Endothelial cell of umbilical vein (primary cell): Measurements from ENCODE around the gene TRIM27. TPM values are rescaled to one million over a fixed set of nuclear protein-coding genes. Genes with fewer than 3 reads are reported as not detected.

Experiments
- BruUV-seq: library from RNA; stranded (reverse); fragments of 400-500 nt; replicated peaks from 2 replicates; lab custom pipeline; 2021; lab: Mats Ljungman, UMichigan
- CTCF ChIA-PET: fragments of 300-600, 350-600 bp; sonication (Branson Sonifier 250); formaldehyde crosslinking; loops from one replicate; lab custom pipeline; 2021; ENCODE audit warnings: antibody characterized with exemption, inconsistent platforms; lab: Charles Lee
- POLR2A ChIA-PET: fragments of 300-600, 350-600 bp; sonication (Branson Sonifier 250); formaldehyde crosslinking; loops from one replicate; lab custom pipeline; 2021; ENCODE audit warnings: antibody characterized with exemption, inconsistent platforms; lab: Charles Lee
- DNase-seq: peaks from one replicate; pipeline ENCODE4 v3.0.0-alpha.2; 2011; ENCODE audit warnings: low read depth, low spot score
- FAIRE-seq: peaks from 2 replicates; lab custom pipeline; 2011; peaks lifted over from hg19 to GRCh38; lab: Jason Lieb, UNC
- H2AFZ ChIP-seq: 2 replicates; pipeline ENCODE4 v1.6.0; 2012; ENCODE audit warnings: low read depth, low read length, control low read depth, inconsistent platforms
- H3K27ac ChIP-seq: 2 replicates; pipeline ENCODE4 v1.5.1; 2011; ENCODE audit warnings: low read depth, mild to moderate bottlenecking, control low read depth, low read length, moderate library complexity; ENCODE audit not compliant: insufficient read depth
- H3K27me3 ChIP-seq, 2 experiments: 2 replicates each; pipeline versions ENCODE4 v1.6.0 to v1.6.1; 2011; ENCODE audit warnings: low read length in 2 of 2, mixed read lengths in 1 of 2; ENCODE audit not compliant: control insufficient read depth in 2 of 2, insufficient read depth in 2 of 2
- H3K36me3 ChIP-seq, 2 experiments: 2 replicates in 1 of 2; 3 replicates in 1 of 2; pipeline ENCODE4 v1.5.1; 2011; ENCODE audit warnings: low read length in 2 of 2, mild to moderate bottlenecking in 1 of 2, moderate library complexity in 1 of 2; ENCODE audit not compliant: control insufficient read depth in 2 of 2, insufficient read depth in 2 of 2; ENCODE audit errors: extremely low read depth in 1 of 2
- H3K4me1 ChIP-seq: 3 replicates; pipeline ENCODE4 v1.5.1; 2011; ENCODE audit warnings: mild to moderate bottlenecking, low read length; ENCODE audit not compliant: control insufficient read depth, insufficient read depth; ENCODE audit errors: extremely low read depth
- H3K4me2 ChIP-seq: 2 replicates; pipeline ENCODE4 v1.6.1; 2011; ENCODE audit warnings: low read length, control low read depth, mixed read lengths; ENCODE audit not compliant: insufficient read depth
- H3K4me3 ChIP-seq, 3 experiments: fragments of 200-600 bp in 1 of 3; sonication (generic), shearing (Covaris generic) in 1 of 3; replicated peaks in 1 of 3; 2 replicates each; pipeline ENCODE4 v1.5.1; 2011 to 2016; ENCODE audit warnings: control low read depth in 3 of 3, low read length in 3 of 3, mild to moderate bottlenecking in 2 of 3, inconsistent platforms in 1 of 3, low read depth in 1 of 3, moderate library complexity in 1 of 3; ENCODE audit not compliant: insufficient read depth in 1 of 3
- H3K79me2 ChIP-seq: 2 replicates; pipeline ENCODE4 v1.6.0; 2012; ENCODE audit warnings: low read length, inconsistent platforms; ENCODE audit not compliant: control insufficient read depth, insufficient read depth
- H3K9ac ChIP-seq: replicated peaks from 2 replicates; pipeline ENCODE3; 2011; ENCODE audit warnings: low read length, control low read depth; ENCODE audit not compliant: insufficient read depth; ENCODE audit errors: extremely low read depth
- H3K9me1 ChIP-seq: replicated peaks from 3 replicates; pipeline ENCODE4 v1.6.0; 2011; ENCODE audit warnings: mild to moderate bottlenecking, low read length; ENCODE audit not compliant: control insufficient read depth, insufficient read depth; ENCODE audit errors: extremely low read depth
- H3K9me3 ChIP-seq: replicated peaks from 2 replicates; pipeline ENCODE4 v1.5.1; 2012; ENCODE audit warnings: low read length, inconsistent platforms; ENCODE audit not compliant: control insufficient read depth, insufficient read depth
- H4K20me1 ChIP-seq: replicated peaks from 2 replicates; pipeline ENCODE3; 2011; ENCODE audit warnings: mild to moderate bottlenecking, low read length; ENCODE audit not compliant: control insufficient read depth, insufficient read depth; ENCODE audit errors: extremely low read depth
- CTCF ChIP-seq, 2 donors: IDR thresholded peaks; 1 replicate in 1 of 2; 2 replicates in 1 of 2; pipeline ENCODE4 v1.5.1; 2011; ENCODE audit warnings: low read length in 2 of 2, mild to moderate bottlenecking in 2 of 2, moderate library complexity in 2 of 2, control low read depth in 1 of 2, inconsistent platforms in 1 of 2, low read depth in 1 of 2; ENCODE audit not compliant: insufficient read depth in 1 of 2; ENCODE audit errors: extremely low read depth in 1 of 2
- FOS ChIP-seq: IDR thresholded peaks from 2 replicates; pipeline ENCODE4 v1.6.1; 2011; ENCODE audit warnings: mild to moderate bottlenecking, low read length, moderate library complexity, borderline replicate concordance; ENCODE audit not compliant: insufficient read depth
- GATA2 ChIP-seq: IDR thresholded peaks from 2 replicates; pipeline ENCODE4 v1.7.0; 2011; ENCODE audit warnings: low read depth, mild to moderate bottlenecking, moderate library complexity, mixed read lengths, low read length; ENCODE audit not compliant: insufficient read length, insufficient read depth
- JUN ChIP-seq: IDR thresholded peaks from 2 replicates; pipeline ENCODE4 v1.6.1; 2011; ENCODE audit warnings: borderline replicate concordance, low read depth; ENCODE audit not compliant: insufficient read length, insufficient read depth
- POLR2A ChIP-seq: IDR thresholded peaks from 2 replicates; pipeline ENCODE4 v1.6.1; 2012; ENCODE audit warnings: low read depth, mild to moderate bottlenecking, control low read depth, low read length
- dilution Hi-C: fragments of 300-500 bp; cut with MboI; formaldehyde crosslinking; loops from one replicate; pipeline ENCODE4 v1.15.0; 2019; ENCODE audit warnings: low sequenced_read_pairs; ENCODE audit not compliant: extremely low pct_ligation_motif_present
- intact Hi-C: fragments of 100-400 bp; cut with micrococcal nuclease; formaldehyde crosslinking; loops from one replicate; pipeline ENCODE4 v1.10.0; 2022
- polyA plus RNA-seq, 4 experiments: library from polyadenylated mRNA; depleted of rRNA in 3 of 4; stranded (reverse) in 3 of 4; unstranded in 1 of 4; fragments of >200 nt; gene quantifications; 2 replicates each; pipeline versions ENCODE4 v1.2.1 to v1.2.3, GENCODE V29; 2011 to 2012; ENCODE audit warnings: missing spikeins in 1 of 4
- total RNA-seq: library from RNA; stranded (reverse); gene quantifications from 2 replicates; pipeline ENCODE4 v1.2.3, GENCODE V29; 2021

The TRIM27 gene
- total and polyA plus RNA-seq, 2 donors (not counting 3 experiments of a cell fraction or from before 2014, with no cell fraction given), result 67.1 to 69.2 TPM

GRCh38 chr6:28956331-28956730 is 32.5 kb upstream of the TRIM27 start:
- FAIRE-seq, result no peak
- no peak overlapping the region for H3K4me2 ChIP-seq

More at GRCh38 chr6:28956331-28956730, 32.5 kb upstream of the TRIM27 start:
- no peak for DNase-seq
- no peak overlapping the region for H3K9ac ChIP-seq
- dilution Hi-C loops (no loop called here), intact Hi-C loops (no loop called here)
- H3K27ac ChIP-seq, result no peak overlapping the region
- no peak overlapping the region for H3K4me3 ChIP-seq
- H3K9me1 ChIP-seq, result no peaks in the 10 kb centered on the region
- TF ChIP-seq GATA2 (no peak), FOS (no peak), POLR2A (no peak), CTCF (IDR thresholded peaks at IDR 0.05; ENCODE audit: extremely low read depth in 1 of 2, insufficient read depth in 1 of 2, low read depth in 1 of 2, low read length in 2 of 2) (no peak), JUN (no peak)
- peaks cover 10% of the 10 kb centered on the region for H3K4me1 ChIP-seq
- peaks cover 0 to 16% of the 10 kb centered on the region in 2 experiments for H3K27me3 ChIP-seq
- POLR2A ChIA-PET, result interaction anchor here (0.6 kb wide), 1 partner anchor 101 kb away, joined by 5 read pairs; no protein-coding TSS in a partner anchor
- CTCF ChIA-PET, result no interaction called here
- no peak overlapping the region for H2AFZ ChIP-seq
- no peaks in the 10 kb centered on the region for H3K36me3 ChIP-seq
- H3K79me2 ChIP-seq, result no peaks in the 10 kb centered on the region
- no peaks in the 10 kb centered on the region for H3K9me3 ChIP-seq
- H4K20me1 ChIP-seq, result no peaks in the 10 kb centered on the region
- no TSS peak for BruUV-seq
